ENCODE data around the gene GOLGA2.
"Not testable (repeated sequence)": the region's sequence is repeated elsewhere in the genome, so short reads cannot be mapped to it uniquely, and the experiment has no call there.

Gene GOLGA2

DNA sequence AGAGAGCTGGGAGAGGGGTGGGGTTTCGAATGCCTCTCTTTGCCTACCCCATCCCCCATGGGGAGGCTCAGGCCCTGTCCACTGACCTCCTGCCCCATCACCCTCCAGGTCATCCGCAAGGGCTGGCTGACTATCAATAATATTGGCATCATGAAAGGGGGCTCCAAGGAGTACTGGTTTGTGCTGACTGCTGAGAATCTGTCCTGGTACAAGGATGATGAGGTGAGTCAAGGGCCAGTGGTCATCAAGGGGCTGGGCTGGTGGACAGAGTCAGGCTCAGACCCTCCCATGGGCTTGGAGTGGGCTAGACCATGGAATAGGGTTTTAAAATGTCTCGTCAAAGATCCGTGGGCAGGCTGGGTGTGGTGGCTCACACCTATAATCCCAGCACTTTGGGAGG is 33.7 kb downstream of the GOLGA2 start:
- no peak for DNase-seq

DNA sequence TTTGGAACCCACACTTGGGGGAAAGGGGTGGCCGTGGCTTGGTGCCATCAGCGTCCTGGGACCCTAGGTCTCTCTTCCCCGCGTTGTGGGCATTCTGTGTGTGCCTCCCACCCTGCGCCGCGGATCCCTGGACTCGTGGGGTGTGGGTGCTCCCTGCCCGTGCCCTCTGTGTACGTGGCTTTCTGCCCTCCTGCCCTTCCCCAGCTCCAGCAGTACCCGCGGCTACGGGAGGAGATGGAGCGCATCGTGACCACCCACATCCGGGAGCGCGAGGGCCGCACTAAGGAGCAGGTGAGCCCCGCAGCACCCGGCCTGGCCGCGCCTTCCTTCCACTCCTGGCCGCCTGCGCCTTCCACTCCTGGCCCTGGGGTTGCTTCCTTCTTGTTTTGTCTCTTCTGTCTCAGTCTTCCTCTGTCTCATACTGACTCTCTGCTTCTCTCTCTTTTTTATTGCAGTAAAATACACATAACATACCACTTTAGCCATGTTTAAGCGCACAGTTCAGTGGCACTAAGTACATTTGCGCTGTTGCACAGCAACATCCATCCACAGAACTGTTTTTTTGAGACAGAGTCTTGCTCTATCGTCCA is 41.9 kb downstream of the GOLGA2 start:
- DNase-seq: no peak

DNA sequence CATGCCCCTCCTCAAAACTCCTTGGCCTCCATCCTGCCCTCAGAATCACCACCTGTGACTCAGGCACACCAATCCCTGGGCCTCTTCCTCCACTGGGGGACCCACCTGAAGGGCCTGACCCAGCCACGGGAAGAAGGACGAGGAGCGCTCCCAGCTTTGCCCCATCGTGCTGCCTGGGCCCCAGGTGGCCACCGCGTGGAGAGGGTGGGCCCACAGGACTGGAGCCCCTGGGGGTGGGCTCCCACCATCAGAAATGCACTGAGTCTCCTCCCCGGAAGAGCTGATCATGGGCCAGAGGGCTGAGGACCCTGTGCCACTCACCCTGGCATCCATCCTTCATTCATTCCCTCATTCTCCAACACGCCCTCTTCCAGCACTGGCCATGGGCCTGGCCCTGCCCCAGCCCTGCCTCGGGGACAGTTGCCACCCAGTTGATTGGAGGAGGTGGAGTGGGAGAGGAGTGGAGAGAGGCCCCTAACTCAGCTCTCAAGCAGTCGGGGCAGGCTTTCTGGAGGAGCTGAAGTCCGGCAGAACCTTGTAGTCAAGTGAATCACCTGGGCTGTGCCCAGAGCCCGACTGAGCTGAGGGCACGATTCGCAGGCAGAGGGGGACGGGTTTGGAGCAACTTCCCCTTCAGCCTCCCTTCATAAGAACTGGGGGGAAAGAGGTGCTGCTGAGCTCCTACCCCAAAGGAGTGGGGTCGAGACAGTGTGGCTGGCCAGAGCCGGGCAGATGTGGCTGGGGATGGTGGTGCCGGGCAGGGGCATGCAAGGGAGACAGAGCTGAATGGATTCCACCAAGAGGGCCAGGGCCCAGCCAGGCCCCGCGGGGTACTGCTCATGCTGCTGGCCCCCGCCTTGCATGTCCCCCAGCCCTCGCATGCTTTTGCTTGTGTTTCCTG is 43.0 kb downstream of the GOLGA2 start:
- DNase-seq: no peak

DNA sequence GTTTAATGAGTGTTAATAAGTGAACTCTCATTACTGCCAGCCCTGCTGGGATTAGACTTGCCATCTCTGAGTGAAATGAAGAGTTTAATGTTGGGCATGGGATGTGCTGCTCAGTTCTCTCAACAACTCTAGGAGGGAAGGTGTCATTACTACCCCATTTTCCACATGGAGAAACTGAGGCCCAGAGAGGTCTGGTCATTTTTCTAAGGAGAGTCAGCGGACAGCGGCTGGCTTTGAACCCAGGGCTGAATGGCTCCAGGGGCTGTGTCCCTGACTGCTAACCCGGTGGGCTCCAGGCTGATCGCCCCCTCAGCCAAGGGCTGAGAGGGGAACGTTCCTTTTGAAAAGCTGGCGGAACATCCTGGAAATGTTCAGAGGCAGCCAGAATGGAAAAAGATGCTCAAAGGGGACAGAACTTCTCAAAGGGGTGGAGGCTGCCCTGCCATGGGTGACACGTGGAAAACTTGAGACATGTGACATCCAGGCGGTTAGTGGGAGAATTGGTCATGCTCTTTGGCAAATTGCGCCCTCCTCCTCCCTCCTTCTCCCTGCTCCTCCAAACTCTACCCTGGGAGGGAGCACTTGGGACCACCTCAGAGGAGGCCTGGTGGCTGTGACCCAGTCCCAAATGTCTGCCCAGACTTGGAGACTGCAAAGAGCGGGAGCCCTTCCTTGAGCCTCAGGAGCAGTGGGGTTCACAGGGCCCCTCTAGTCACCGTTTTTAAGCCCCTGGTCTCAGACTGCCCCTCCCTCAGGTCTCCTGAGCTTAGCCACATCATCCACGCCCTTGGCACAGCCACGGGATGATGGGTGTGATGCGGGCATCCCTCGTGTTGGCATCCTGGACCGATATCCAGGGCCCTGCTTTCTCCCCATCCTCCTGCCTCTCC is 43.9 kb downstream of the GOLGA2 start:
- DNase-seq: no peak

DNA sequence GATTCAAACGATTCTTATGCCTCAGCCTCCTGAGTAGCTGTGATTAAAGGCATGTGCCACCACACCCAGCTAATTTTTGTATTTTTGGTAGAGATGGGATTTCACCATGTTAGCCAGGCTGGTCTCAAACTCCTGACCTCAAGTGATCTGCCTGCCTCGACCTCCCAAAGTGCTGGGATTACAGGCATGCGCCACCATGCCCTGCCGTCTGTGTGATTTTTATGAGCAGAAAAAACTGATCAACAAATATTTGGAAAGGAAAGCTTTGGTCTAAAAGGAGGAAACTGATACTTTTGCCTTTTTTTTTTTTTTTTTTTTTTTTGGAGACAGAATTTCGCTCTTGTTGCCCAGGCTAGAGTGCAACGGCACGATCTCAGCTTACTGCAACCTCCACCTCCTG is 44.9 kb downstream of the GOLGA2 start:
- DNase-seq: not testable (repeated sequence)

DNA sequence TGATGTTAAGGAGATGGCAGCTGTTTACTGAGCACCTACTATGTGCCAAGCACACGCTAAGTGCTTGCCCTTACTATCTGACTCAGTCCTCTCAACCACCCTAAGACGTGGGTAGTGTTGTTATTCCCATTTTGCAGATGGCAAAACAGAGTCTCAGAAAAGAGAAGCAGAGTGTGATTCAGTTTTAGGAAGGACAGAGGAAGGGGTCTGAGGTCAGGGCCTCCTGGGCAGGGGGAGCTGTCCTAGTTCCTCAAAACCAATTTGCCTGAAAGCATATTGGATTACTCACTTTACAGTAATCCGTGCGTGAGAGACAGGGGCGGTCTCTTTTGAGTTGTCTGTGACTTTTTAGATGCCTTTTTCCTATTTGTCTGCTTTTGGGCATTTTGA is 49.4 kb downstream of the GOLGA2 start:
- DNase-seq: no peak

DNA sequence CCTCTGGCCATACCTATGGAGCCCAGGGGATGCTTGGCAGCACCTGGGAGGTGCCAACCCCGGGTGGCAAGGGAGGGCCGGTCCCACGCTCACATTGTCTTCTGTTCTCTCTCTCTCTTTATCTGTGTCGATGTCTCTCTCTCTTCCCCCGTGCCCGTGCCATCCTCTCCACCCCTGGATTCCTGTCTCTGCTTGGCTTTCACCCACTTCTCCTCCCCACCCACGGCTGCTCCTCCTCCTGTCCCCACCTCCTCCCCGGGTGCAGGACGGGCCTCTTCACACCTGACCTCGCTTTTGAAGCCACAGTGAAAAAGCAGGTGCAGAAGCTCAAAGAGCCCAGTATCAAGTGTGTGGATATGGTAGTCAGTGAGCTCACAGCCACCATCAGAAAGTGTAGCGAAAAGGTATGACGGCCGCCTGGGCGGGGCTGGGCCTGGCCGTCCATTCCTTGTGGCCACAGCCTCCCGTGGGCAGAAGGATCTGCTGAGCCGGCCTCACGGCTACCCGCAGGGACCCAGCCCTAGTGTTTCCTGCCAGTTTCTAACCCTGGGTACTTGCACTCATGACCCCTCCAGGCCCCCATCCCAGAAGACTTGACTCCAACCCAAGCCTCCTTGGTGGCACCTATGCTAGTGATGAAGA is 49.9 kb downstream of the GOLGA2 start:
- no peak for DNase-seq

DNA sequence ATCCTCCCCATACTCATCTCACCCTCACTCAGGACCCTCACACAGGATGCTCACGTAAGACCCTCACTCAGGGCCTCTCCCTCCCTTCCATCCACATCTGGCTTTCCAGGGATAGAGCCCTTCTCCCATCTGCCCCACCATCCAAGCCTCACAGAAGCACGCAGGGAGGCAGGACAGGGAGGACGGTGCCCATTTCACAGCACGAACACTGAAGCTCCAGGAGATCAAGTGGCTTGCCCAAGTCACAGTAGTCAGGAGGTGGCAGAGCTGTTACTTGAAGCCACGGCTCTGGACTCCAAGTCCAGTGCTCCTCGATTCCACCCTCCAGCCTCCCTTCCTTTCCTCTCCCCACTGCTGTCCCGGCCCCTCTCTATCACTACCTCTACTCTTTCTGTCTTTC is 50.9 kb downstream of the GOLGA2 start:
- no peak for DNase-seq

DNA sequence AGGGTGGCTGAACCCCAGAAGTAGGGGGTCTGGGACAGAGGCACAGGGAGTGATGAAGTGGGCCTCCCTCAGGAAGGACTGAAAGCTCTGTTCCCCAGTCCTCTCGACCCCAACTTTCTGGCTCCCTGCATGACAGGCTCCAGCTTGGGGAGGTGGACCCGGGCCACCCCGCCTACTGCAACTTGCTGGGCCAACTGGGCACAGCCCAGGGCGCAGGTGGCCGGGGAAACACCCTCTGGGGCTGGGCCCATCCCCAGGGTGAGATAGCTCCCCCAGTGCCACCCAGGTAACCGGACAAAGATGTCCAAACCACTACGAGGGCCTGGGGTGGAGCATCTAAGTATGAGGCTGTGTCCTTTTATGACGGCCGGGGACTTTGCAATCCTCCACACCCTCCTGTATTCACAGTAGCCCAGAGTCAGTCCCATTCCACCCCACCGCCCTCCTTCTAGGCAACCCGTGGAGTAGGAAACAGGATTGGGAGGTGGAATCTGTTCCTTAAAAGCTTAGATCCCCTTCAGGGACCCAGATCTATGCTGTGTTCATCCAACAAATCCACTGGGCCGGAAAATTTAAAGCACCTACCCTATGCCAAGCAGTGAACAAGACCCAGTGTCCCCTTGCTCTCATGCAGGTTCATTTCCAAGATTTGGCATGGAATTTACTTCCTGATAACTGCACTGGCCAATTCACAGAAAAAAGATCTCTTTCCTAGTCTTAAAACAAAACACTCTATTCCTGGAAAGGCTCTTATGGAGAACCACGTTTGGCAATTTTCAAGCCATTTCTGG is 52.7 kb downstream of the GOLGA2 start:
- DNase-seq: no peak

DNA sequence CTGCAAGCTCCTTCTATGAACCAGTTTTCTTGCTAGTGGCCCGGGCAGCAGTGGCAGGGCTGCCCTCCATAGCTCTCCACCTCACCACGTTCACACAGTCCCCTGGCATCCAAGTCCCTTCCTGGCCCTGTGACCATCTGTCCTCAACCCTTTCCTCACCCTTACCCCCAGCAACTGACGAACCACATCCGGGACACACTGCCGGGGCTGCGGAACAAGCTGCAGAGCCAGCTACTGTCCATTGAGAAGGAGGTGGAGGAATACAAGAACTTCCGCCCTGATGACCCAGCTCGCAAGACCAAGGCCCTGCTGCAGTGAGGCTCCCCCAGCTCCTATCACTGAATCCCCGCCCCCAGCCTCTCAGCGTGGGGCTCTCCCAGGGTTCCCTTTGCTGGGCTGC is 53.8 kb downstream of the GOLGA2 start:
- DNase-seq: no peak

DNA sequence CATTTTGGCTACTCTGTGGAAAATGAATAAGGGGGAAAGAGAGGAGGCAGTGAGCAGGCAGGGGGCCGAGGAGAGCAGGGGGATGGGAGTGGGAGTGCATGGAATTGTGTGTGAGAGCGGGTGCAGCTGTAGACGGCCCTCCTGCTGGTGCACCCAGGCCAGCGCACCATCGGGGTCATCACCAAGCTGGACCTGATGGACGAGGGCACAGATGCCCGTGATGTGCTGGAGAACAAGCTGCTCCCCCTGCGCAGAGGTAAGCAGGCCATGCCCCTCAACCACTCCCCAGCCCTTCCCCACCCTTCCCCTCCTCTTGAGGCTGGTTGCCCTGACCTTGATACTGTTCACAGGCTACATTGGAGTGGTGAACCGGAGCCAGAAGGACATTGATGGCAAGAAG is 56.0 kb downstream of the GOLGA2 start:
- DNase-seq: no peak

DNA sequence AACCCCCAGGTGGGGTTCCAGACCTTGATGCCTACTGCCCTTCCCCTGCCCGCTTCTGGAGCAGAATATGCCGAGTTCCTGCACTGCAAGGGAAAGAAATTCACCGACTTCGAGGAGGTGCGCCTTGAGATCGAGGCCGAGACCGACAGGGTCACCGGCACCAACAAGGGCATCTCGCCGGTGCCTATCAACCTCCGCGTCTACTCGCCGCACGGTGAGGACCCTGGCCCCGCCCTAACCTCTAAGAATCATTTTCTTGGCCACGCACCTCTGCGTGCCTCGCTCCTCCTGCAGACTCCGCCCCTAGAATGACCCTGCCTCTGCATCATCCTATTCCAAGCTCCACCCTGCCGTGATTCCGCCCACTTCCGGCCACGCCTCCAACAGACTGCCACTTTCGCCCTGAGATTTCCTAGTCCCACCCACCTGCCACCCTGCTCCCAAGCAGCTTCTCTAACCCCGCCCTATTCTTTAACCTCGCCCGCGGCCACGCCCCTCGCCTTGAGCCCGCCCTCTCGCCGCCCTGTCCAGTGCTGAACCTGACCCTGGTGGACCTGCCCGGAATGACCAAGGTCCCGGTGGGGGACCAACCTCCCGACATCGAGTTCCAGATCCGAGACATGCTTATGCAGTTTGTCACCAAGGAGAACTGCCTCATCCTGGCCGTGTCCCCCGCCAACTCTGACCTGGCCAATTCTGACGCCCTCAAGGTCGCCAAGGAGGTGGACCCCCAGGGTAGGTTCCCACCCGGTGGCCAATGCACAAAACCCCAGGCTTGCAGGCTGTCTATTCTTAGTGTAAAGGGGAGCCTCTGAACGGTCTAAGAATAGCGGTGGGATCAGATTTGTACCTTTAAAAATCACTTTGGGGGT is 57.1 kb downstream of the GOLGA2 start:
- peak; percentile 77 to 95 for DNase-seq

DNA sequence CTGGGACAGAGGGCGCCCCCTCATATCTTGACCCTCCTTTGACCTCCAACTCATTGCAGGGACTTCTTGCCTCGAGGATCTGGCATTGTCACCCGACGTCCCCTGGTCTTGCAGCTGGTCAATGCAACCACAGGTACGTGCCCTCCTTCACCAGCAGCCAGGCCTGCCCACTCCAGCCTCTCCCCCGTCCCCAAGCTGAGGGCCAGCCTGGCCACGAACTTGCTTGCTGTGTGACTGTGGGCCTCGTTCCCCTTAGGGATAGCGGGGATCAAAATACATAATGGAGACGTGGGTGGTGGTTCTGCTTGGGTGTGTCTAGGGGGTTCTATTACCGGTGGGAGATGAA is 57.7 kb downstream of the GOLGA2 start:
- no peak for DNase-seq

DNA sequence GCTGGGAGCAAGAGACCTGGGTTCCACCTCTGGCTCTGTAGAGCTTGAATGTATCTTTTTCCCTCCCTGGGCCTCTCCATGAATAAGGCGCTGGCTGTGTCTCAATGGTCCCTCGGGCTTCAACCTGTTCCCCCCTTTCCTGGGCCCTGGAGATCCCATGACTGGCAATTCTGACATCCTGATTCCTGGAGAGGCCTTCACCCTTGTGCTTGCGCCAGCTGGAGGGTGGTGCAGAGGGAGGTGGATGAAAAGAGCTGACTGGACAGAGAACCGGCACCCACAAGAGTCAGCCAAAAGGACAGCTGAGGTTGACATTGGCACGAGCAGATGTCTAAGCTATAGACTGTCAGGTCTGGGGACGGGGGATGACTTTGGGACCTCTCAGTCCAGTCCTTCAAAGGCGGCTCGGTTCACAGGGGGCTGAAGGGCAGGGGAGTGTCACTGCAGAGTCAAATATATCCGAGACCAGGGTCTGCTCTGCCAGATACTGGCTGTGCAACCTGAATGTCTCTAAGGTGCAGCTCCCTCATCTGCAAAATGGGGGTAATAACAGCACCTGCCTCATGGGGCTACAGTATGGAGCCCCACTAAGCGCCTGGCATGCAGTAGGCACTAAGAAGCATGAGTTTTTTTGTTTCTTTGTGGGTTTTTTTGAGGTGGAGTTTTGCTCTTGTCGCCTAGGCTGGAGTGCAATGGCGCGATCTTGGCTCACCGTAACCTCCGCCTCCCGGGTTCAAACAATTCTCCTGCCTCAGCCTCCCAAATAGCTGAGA is 58.8 kb downstream of the GOLGA2 start:
- DNase-seq: no peak

DNA sequence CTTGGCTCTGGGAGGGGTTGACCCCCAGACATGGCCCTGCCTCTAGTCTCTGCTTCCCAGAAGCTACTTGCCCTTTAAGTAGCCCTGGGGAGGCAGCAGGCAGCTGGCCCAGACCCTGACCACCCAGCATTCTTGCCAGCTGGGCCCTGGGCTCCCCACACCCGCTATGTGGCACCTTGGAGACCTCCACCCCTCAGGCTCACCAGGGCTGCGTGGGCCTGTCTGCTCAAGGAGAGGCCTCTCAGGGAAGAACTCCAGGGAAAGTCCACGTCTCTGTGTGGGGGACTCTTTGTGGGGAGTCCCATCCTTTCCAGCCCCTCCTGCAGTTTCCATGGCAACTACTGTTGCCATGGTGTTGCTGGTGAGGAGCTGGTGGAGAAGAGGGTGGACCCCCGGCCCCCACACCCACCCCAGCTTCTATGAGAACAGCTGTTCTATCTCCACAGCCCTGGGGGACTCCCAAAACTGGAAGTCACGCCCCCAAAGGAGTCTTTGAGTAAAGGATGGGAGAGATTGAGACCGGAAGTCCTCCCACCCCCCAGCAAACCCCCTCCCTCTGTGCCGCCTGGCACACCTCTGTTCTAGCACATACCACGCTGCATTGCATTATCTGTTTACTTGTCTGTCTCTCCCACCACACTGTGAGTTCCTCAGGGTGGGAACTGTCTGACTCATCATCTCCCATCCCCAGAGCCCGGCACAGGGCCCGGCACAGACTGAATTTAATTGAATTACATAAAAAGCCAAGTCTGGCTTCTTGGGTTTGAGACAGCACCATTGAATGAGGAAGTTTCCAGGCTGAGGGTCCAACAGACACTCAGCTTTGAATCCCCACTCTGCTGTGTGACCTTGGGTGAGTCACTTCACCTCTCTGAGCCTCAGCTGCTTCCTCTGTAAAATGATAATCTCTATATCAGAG is 60.1 kb downstream of the GOLGA2 start:
- no peak for DNase-seq

DNA sequence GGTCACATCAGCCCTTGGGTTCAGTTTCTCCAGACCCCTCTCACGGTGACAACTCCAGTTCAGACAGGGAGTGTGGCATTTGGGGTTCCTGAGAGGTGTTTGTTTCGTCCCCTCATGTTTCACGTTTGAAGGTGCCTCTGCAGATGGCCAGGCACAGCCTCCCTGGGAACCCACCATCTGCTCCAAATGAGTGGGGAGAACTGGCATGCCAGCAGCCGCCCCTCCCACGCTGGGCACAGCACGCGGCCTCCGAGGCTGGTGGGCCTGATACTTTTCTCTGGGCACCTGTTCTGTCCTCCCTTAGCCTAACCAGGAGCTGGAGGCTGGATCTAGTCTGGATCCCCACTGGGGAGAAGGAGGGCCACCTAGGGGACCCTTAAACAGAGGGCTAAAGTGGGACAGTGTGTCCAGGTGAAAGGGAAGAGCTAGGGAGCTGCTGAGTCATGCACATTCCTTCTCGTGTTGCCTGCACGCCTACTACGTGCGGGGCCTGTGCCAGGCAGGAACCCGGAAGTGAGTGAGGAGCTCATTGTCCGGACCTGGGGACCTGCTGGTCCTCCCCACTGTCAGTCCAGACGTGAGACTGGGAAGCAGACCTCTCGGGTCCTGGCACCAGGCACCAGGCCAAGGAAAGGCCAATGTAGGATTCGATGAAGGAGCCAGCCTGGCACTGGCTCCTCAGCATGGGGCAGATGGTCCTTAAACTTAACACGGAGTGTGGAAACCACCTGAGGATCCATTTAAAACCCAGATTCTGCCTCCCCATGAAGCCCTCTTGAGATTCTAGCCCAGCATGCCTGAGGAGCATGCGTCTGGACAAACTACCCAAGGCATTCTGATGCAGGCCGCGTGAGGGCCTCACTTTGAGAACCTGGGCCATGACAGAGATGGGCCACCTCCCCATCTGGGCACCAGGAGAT is 61.0 kb downstream of the GOLGA2 start:
- no peak for DNase-seq

DNA sequence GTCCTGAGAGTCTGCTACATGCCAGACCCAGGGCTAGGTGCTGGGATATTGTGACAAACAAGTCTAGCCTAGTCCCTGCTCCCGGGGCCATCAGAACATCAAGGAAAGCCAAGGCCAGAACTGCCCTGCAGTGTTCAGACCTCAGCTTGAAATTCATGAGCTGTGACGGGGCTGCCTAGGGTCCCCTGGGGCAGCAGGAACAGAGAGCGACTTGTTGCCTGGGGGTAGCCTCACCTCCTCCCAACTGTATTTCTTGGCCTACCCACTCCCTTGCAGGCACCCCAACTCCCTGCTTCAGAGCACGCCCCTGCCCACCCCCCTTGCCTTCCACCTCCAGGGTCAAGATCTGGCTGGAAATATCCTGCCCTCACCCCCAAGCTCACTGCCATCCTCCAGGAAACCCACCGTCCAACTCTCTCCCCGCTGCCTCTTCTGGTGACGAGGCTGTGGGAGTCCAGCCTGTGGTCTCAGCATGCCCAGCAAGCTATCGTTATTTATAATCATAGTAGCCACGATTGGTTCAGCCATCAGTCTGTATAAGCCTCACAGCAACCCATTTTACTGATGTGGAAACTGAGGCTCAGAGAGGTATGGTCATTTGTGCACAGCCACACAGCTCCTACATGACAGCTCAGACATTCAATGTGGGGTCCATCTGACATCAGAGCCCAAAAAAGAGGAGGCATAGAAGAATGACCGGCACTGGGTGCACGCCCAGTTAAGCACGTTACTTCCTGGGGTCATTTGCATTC is 61.9 kb downstream of the GOLGA2 start:
- peak in 1 of 2 experiments; percentile 20 for DNase-seq

DNA sequence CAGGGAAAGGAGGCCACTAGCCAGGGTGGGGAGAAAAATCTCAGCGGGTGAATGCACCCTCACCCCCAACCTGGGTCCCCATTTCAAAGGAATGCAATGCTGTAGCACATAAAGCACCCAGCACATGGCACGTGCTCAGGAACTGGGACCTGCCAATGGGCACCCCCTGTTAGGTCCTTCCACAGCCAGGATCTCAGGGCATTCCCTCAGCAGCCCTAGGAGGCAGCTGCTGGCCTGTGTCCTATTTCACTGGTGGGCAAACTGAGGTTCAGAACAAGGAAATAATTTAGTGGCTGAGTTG is 63.9 kb downstream of the GOLGA2 start:
- no peak for DNase-seq
